Measurements from ENCODE around the gene CELA1.

The CELA1 gene

DNA sequence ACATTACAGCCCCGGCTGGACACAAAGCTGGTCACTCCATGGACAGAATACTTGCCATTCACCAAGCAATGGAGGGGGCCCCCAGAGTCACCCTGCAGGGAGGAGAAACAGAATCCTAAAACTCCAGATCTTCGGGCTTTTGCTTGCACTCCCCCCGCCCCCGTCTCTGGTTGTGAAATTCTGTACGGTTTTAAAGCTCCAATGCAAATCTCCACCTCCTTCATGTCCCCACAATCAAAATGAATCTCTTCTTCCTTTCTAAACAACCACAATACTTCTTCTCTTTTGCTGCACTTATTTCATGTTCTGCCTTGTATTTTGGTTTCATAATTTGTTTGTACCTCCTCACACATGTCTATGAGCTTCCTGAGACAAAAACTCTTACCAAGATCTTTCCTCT, 16.7 kb downstream of the CELA1 start:
- TF ChIP-seq, protein P1, sequence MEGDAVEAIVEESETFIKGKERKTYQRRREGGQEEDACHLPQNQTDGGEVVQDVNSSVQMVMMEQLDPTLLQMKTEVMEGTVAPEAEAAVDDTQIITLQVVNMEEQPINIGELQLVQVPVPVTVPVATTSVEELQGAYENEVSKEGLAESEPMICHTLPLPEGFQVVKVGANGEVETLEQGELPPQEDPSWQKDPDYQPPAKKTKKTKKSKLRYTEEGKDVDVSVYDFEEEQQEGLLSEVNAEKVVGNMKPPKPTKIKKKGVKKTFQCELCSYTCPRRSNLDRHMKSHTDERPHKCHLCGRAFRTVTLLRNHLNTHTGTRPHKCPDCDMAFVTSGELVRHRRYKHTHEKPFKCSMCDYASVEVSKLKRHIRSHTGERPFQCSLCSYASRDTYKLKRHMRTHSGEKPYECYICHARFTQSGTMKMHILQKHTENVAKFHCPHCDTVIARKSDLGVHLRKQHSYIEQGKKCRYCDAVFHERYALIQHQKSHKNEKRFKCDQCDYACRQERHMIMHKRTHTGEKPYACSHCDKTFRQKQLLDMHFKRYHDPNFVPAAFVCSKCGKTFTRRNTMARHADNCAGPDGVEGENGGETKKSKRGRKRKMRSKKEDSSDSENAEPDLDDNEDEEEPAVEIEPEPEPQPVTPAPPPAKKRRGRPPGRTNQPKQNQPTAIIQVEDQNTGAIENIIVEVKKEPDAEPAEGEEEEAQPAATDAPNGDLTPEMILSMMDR (IDR thresholded peaks at IDR 0.05; ENCODE audit: low read depth, low read length, missing control alignments): no peak
- in situ Hi-C loops (cut with HindIII; ENCODE audit: low pct_ligation_motif_present, low sequenced_read_pairs): no loop called here
- H3K27me3 ChIP-seq (replicated peaks): no peaks in the 10 kb centered on the region
- no peak for DNase-seq
- no peak overlapping the region for H3K4me3 ChIP-seq (ENCODE audit: low read depth, low read length)
- H3K36me3 ChIP-seq (replicated peaks): no peaks in the 10 kb centered on the region
- H3K27ac ChIP-seq: no peak overlapping the region

DNA sequence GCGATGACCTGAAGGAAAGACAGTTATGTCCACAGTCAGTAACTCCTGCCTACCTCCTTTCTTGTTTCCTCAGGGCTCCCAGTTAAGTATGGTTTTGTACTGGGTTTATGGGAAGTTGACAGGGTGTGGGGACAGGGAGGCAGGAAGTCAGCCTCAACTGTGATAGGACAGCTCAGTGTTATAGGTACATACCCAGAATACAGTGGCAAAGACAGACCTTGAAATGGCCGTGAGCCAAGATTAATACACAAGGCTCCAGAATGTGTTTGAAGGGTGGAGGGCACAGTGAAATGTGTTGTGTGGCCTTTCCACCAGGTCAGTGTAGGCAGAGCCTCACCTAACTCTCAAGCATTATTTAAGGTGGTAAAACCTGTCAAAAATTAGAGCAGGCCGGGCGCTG, 17.9 kb downstream of the CELA1 start:
- Histone ChIP-seq H3K27ac (no peak overlapping the region), H3K27me3 (replicated peaks) (no peaks in the 10 kb centered on the region), H3K4me3 (ENCODE audit: low read depth, low read length) (no peak overlapping the region), H3K36me3 (replicated peaks) (no peaks in the 10 kb centered on the region)
- in situ Hi-C loops (cut with HindIII; ENCODE audit: low pct_ligation_motif_present, low sequenced_read_pairs): no loop called here
- TF ChIP-seq, protein P1 (IDR thresholded peaks at IDR 0.05; ENCODE audit: low read depth, low read length, missing control alignments): no peak
- no peak for DNase-seq

DNA sequence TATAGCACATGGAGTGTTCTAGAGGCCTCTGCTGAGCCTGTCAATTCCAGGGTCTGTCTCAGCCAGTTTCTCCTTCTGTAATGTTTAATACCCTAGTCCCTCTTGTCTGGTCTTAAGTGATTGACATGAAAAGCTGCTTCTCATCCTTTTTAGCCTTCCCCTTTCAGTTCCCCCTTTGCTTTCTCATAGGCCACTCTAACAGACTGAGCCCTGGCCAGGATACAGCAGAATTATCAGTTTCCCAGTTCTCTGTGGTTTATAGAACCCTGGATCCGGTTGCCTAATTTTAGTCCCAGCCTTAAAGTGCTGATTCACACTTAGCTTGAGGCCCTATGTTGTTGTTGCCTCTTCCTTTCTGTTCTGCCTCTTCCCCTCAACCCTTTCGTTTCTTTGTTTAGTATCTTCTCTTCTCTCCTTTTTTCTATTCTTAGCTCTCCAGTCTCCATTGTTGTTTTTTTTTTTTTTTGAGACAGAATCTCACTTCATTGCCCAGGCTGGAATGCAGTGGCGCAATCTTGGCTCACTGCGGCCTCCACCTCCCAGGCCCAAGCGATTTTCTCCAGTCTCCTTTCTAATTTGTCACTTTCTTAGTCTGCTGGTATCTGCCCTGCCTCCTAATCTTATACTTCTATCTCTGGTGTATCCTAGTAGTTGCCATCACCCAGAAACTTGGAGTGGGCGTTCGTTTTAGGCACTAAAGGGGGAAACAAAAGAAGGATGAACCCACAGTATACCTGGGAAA, 19.6 kb downstream of the CELA1 start:
- H3K36me3 ChIP-seq (replicated peaks): no peaks in the 10 kb centered on the region
- in situ Hi-C loops (cut with HindIII; ENCODE audit: low pct_ligation_motif_present, low sequenced_read_pairs): no loop called here
- no peaks in the 10 kb centered on the region for H3K27me3 ChIP-seq (replicated peaks)
- peak overlapping the region; percentile 63 for H3K27ac ChIP-seq
- DNase-seq: peak; percentile 59
- H3K4me3 ChIP-seq (ENCODE audit: low read depth, low read length): no peak overlapping the region
- TF ChIP-seq, protein P1 (IDR thresholded peaks at IDR 0.05; ENCODE audit: low read depth, low read length, missing control alignments): no peak

DNA sequence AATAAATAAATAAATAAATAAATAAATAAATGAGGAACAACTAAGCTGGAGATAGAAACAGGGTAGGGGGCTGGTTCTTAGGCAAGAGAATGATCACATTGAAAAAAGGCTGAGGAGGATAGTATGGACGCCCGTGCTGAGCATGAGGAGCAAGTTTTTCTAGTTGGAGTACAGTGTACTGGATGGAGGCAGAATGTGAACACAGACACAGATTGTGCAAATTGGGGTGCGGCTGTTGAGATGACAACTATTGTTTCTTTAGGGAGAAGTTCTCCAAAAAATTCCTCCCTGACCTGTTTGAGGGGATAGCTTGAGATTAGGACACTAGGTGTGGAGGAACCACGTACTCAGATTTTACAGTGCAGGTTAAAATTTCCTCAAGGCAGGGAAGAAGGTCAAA, 21.5 kb downstream of the CELA1 start:
- Histone ChIP-seq H3K27ac (no peak overlapping the region), H3K27me3 (replicated peaks) (no peaks in the 10 kb centered on the region), H3K4me3 (ENCODE audit: low read depth, low read length) (no peak overlapping the region), H3K36me3 (replicated peaks) (no peaks in the 10 kb centered on the region)
- in situ Hi-C loops (cut with HindIII; ENCODE audit: low pct_ligation_motif_present, low sequenced_read_pairs): no loop called here
- TF ChIP-seq, protein P1 (IDR thresholded peaks at IDR 0.05; ENCODE audit: low read depth, low read length, missing control alignments): no peak
- DNase-seq: no peak

DNA sequence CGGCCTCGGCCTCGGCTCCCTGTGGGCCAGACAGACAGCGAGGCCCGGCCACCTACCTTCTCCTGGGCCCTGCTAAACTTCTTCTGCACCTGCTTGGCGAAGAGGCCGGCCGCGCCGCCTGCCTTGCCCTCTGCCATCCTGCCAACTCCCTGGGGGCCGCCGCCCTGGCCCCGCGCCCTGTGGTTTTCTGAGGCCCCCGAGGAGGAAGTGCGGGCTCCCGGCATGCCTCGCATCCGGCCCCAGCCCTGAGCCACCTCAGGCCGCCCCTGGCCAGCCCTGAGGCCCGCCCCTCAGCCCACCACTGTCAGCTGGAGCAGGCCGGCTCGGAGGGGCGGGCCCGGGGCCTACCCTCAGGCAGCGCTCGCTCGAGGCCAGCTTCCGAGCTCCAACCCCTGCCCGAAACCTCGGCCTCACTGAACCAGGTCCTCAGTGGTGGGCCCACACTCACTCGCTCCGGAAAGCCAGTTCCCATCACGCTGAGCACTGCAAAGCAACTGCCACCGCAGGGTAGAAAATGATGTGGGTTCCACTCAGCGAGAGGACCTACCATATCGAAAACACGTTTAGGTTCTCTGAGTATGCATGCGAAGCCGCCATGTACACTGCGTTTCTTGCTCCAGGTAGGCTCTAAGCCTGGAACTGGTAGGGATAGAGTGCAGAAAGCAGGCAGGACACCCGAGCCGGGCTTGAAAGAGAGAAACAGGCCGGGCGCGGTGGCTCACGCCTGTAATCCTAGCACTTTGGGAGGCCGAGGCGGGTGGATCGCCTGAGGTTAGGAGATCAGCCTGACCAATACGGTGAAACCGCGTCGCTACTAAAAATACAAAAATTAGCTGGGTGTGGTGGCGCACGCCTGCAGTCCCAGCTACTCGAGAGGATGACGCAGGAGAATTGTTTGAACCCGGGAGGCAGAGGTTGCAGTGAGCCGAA, 22.2 kb downstream of the CELA1 start, which contains the start of gene BIN2:
TSS of gene BIN2 (minus strand) at position 209 of the 930 bp plus-strand sequence. CDS start at position 137, 72 bp downstream.
- no peak within 1 kb of the TSS for H3K4me3 ChIP-seq (ENCODE audit: low read depth, low read length)
- no peak within 1 kb of the TSS for H3K27ac ChIP-seq
- in situ Hi-C loops (cut with HindIII; ENCODE audit: low pct_ligation_motif_present, low sequenced_read_pairs): no loop called here
- no peaks in the 10 kb centered on the region for H3K27me3 ChIP-seq (replicated peaks)
- H3K36me3 ChIP-seq (replicated peaks): no peaks in the 10 kb centered on the region
- TF ChIP-seq, protein P1 (IDR thresholded peaks at IDR 0.05; ENCODE audit: low read depth, low read length, missing control alignments): no peak
- no peak for DNase-seq
